Transverse colon (tissue), 3 donors: Measurements from ENCODE around the gene IL17RE.
A peak's percentile ranks its signal among the peaks of the same experiment; 100 is the strongest.

Experiments used
- EP300 ChIP-seq: sonication (generic); formaldehyde crosslinking; IDR thresholded peaks from one replicate; pipeline ENCODE4 v1.6.1; 2017; ENCODE audit warnings: antibody characterized with exemption, low read depth
- POLR2A ChIP-seq: fragments of 450-650 bp; IDR thresholded peaks from one replicate; pipeline ENCODE4 v1.6.1; 2016; ENCODE audit warnings: antibody characterized with exemption, mild to moderate bottlenecking, moderate library complexity
- POLR2AphosphoS5 ChIP-seq, 3 donors: sonication (generic); formaldehyde crosslinking; IDR thresholded peaks; one replicate each; pipeline ENCODE4 v1.6.1; 2016; ENCODE audit warnings: antibody characterized with exemption in 3 of 3

- TF ChIP-seq EP300 (no peak), POLR2A (no peak), POLR2AphosphoS5 (IDR thresholded peaks at IDR 0.05) (peak in 1 of 3 donors; percentile 14)
Observed at GRCh38 chr3:9955611-9956352, 53.1 kb downstream of the IL17RE start.
